ENCODE measurements around the gene SF3B2. TPM values are rescaled to one million over a fixed set of nuclear protein-coding genes. Genes with fewer than 3 reads are reported as not detected.

SF3B2 gene
- polyA plus RNA-seq, 3 donors, result 32.1 to 107 (median 52.6) TPM

- Histone ChIP-seq H3K9me3 (replicated peaks in 1 of 2; ENCODE audit: control insufficient read depth in 1 of 2, insufficient read depth in 1 of 2, low read length in 2 of 2) (no peaks in the 10 kb centered on the region), H3K27me3 (ENCODE audit: control insufficient read depth in 2 of 2, insufficient read depth in 2 of 2, low read length in 2 of 2) (no peaks in the 10 kb centered on the region), H3K36me3 (replicated peaks in 1 of 2; ENCODE audit: control insufficient read depth in 1 of 2, insufficient read depth in 2 of 2, low read length in 2 of 2) (peaks cover 93 to 98% of the 10 kb centered on the region in 2 donors), H3K9ac (ENCODE audit: insufficient read depth, low read length, poor library complexity, severe bottlenecking) (no peak overlapping the region), H3K27ac (ENCODE audit: low read depth in 1 of 2, low read length in 2 of 2) (no peak overlapping the region), H4K20me1 (ENCODE audit: insufficient read depth, low read length) (peaks cover 18% of the 10 kb centered on the region), H2AFZ (ENCODE audit: insufficient read depth, low read depth, low read length, poor library complexity, severe bottlenecking) (no peak overlapping the region), H3K79me2 (ENCODE audit: insufficient read depth, low read length) (peaks cover 23% of the 10 kb centered on the region), H3K4me1 (ENCODE audit: control insufficient read depth in 1 of 2, insufficient read depth in 2 of 2, low read length in 2 of 2) (peaks cover 13 to 14% of the 10 kb centered on the region in 2 donors), H3K4me3 (replicated peaks in 1 of 3; ENCODE audit: low read depth in 2 of 3, low read length in 3 of 3) (no peak overlapping the region), H3K4me2 (replicated peaks; ENCODE audit: extremely low read depth, low read length, poor library complexity, severe bottlenecking) (no peak overlapping the region)
- Mint-ChIP-seq H3K4me1 (peaks cover 14% of the 10 kb centered on the region), H3K27ac (no peak overlapping the region), H3K36me3 (peaks cover 87 to 99% of the 10 kb centered on the region in 2 donors), H3K27me3 (ENCODE audit: low read depth in 3 of 3) (peaks cover 0 to 1% (median 0%) of the 10 kb centered on the region in 3 donors), H3K9me3 (peaks cover 0 to 4% (median 0%) of the 10 kb centered on the region in 7 donors), H3K4me3 (no peak overlapping the region)
- no CpG with 5 or more reads among the region's 2 CpGs for WGBS (ENCODE audit: insufficient coverage)
- intact Hi-C loops (cut with micrococcal nuclease), result no loop called here
- DNase-seq, result no peak
- TF ChIP-seq CTCF (IDR thresholded peaks at IDR 0.05), result no peak
These were observed 10.2 kb downstream of the SF3B2 start for GRCh38 chr11:66062408-66062807.

GRCh38 chr11:66063900-66064299, 11.7 kb downstream of the SF3B2 start:
- 100% methylated on average over 2 of the region's 2 CpGs for WGBS (ENCODE audit: insufficient coverage)
- H4K20me1 ChIP-seq (ENCODE audit: insufficient read depth, low read length), result peaks cover 18% of the 10 kb centered on the region
- H3K27me3 Mint-ChIP-seq (ENCODE audit: low read depth in 3 of 3), result peaks cover 0 to 1% (median 0%) of the 10 kb centered on the region in 3 donors
- no peak for DNase-seq
- H3K27ac ChIP-seq (ENCODE audit: low read depth in 1 of 2, low read length in 2 of 2), result no peak overlapping the region
- no peak overlapping the region for H3K4me3 Mint-ChIP-seq
- no peak for TF ChIP-seq CTCF (IDR thresholded peaks at IDR 0.05)
- H3K36me3 ChIP-seq (replicated peaks in 1 of 2; ENCODE audit: control insufficient read depth in 1 of 2, insufficient read depth in 2 of 2, low read length in 2 of 2), result peaks cover 88 to 92% of the 10 kb centered on the region in 2 donors
- peak overlapping the region in 2 of 7 donors; percentile 18 to 70 for H3K27ac Mint-ChIP-seq
- no peak overlapping the region for H3K9ac ChIP-seq (ENCODE audit: insufficient read depth, low read length, poor library complexity, severe bottlenecking)
- peaks cover 26 to 28% of the 10 kb centered on the region in 2 donors for H3K4me1 ChIP-seq (ENCODE audit: control insufficient read depth in 1 of 2, insufficient read depth in 2 of 2, low read length in 2 of 2)
- no peak overlapping the region for H2AFZ ChIP-seq (ENCODE audit: insufficient read depth, low read depth, low read length, poor library complexity, severe bottlenecking)
- H3K79me2 ChIP-seq (ENCODE audit: insufficient read depth, low read length), result peaks cover 27% of the 10 kb centered on the region
- peaks cover 0 to 4% (median 0%) of the 10 kb centered on the region in 7 donors for H3K9me3 Mint-ChIP-seq
- H3K4me2 ChIP-seq (replicated peaks; ENCODE audit: extremely low read depth, low read length, poor library complexity, severe bottlenecking), result no peak overlapping the region
- H3K27me3 ChIP-seq (ENCODE audit: control insufficient read depth in 2 of 2, insufficient read depth in 2 of 2, low read length in 2 of 2), result no peaks in the 10 kb centered on the region
- H3K36me3 Mint-ChIP-seq, result peaks cover 86 to 99% of the 10 kb centered on the region in 2 donors
- no peak overlapping the region for H3K4me3 ChIP-seq (replicated peaks in 1 of 3; ENCODE audit: low read depth in 2 of 3, low read length in 3 of 3)
- H3K4me1 Mint-ChIP-seq, result peaks cover 28% of the 10 kb centered on the region
- H3K9me3 ChIP-seq (replicated peaks in 1 of 2; ENCODE audit: control insufficient read depth in 1 of 2, insufficient read depth in 1 of 2, low read length in 2 of 2), result no peaks in the 10 kb centered on the region
- intact Hi-C loops (cut with micrococcal nuclease), result no loop called here

All from CD14-positive monocyte (primary cell).